Inflammatory macrophage treated with lipopolysaccharide for 1 hour (primary cell): ENCODE measurements around the gene INPP5A.

Experiments used
- DNase-seq, 2 donors: peaks; one replicate each; pipeline ENCODE4 v3.0.0-alpha.2; 2020 to 2022

Gene INPP5A

DNA sequence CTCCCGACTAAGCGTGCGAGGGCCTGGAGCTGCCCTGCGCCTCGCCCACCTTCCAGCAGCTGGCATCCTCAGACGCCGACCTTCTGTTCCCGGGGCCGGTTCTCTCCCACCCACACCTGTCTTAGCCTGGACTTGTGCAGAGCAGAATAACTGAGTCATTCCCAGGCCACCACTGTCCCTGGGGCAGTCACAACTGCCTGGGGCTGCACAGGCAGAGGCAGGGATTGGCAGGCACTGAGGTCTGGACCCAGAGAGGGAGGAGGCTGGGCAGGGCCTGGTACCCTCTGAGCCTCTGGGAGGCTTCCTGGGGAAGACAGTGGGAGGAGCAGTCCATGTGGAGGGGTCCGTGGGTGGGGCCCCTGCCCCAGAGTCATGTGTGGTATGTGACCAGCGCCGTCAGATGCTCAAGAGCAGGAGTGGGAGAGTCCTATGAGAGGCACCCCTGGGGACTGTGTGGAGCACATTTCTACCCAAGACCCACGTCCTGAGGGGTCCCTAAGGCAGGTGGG, 174.1 kb downstream of the INPP5A start:
- DNase-seq = no peak

DNA sequence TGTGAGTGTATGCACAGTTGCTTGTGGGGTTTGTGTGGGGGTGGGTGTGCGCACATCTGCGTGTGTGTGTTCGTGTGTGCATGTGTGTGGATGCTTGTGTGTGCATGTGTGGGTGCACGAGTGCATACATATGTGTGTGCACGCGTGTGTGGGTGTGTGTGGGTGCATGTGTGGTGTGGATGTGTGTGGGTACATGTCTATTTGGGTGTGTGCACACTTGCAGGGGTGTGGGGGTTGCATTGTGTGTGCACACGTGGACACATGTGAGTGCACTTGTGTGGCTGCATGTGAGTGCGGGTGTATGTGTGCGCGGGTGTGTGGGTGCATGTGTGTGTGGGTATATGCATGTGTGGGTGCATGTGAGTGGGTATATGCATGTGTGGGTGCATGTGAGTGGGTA, 174.7 kb downstream of the INPP5A start:
- DNase-seq = no peak

DNA sequence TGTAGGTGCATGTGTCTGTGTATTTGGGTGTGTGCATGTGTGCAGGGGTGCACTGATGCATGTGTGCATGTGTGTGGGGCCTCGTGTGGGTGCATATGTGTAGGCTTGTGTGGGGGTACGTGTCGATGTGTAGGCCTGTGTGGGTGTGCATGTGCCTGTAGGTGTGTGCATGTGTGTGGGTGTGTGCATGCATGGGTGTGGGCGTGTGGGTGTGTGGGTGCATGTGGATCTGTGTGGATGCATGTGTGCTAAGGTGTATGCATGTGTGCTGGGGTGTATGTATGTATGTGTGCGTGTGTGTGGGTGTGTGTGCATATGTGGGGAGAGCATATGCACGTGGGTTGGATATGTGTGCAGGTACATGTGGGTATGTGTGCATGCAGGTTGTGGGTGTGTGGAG, 175.2 kb downstream of the INPP5A start:
- DNase-seq = no peak

DNA sequence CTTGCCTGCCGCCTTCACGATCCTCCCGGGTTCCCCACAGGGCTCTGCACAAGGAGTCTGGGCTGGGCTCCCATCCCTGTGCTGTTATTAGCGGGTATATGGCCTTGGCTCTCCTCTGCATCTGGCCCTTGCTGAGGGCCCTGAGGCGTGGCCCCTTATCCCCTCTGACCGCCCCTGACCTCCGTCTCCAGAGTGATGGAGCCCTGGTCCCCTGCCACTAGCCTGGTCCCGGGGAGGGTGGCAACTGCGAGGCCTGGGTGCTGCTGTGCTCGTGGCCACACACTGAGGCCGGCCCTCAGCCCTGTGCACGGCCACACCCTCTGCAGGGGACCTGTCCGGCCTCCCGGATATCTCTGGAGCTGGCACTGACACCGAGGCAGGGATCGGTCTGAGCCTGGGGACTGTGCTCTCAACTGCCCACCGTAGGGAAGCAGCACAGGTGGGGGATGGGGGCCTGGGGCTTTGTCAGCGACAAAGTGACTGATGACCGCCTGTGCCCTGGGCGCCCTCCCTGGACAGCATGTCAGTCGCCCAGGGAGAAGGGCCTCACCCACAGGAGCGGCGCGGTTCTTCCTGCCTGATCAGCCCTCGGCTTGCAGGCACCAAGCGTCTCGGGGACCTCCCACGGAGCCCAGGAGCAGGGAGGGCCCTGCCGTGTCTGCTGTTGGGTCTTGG, 176.0 kb downstream of the INPP5A start:
- no peak for DNase-seq

DNA sequence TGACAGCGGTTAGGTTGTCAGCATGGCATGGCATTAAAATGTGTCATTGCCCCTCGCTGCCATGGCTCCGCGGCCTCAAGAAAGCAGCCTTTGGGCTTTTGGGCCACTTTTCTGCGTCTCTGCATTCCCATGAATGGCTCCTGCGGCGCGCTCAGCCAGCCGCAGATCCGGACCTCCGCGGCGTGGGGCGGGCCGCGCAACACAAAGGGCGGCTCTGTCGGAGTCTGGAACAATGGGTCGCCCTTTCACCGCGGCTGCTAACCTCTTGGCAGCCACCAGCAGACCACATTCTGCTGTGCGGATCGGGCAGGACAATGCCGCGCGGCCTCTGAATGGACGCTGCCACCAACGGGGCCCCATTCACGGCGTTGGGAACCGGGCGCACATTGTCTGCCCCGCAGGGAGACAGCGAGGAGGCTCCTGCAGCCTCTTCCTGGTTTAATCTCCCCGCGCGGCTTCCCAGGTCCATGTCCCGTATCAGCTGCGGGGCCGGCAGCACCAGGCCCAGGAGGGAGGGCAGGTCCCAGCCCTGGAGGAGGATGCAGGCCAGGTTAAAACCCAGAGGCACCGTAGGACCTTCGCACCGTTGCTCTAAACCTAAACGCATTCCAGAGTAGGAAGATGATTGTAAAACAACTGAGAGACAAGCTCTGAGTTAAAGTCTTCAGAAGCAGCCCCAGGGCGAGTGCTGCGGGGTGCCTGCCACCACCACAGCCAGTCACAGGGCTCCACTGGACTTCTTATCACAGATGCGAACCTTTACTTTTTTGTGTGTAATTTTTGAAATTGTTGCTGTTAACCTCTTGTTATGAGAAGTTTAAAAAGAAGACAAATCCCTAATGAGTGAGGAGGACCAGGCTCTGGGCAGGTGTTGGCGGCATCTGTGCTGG, 176.8 kb downstream of the INPP5A start:
- DNase-seq = no peak

DNA sequence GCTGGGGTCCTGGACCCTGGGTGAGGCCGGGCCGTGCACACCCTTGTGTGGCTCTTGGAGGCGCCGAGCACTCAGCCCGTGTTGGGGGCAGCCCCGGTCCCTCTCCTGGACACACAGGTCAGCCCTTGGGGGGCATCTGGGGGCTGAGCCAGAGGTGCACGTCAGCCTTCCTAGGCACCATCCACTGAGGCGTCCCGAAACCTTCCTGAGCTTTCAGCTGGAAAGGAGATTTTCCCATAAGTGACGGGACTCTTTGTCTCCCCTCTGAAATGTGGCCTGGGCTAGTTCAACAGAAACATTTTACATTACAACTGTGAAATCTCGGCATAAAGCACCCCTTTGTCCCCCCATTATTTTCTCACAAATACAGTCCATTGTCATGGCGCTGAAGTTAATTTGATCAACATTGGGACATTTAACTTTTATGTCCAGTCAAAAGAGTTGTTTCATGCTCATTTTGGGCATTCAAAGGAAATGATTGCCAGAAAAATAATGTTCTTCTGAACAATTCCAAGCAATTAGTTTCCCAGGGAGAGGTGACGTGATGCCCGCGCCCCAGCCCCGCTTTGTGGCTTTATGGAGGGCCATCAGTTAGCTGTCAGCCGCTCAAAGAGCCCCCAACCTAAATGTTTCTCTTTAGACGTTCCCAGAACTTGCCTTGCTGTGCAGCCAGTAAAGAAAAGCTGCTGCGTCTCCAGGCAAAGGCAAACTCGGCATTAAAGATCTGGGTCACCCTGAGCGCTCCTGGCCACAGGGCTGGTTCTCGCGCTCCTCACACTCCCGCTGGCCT, 177.6 kb downstream of the INPP5A start:
- DNase-seq = no peak

DNA sequence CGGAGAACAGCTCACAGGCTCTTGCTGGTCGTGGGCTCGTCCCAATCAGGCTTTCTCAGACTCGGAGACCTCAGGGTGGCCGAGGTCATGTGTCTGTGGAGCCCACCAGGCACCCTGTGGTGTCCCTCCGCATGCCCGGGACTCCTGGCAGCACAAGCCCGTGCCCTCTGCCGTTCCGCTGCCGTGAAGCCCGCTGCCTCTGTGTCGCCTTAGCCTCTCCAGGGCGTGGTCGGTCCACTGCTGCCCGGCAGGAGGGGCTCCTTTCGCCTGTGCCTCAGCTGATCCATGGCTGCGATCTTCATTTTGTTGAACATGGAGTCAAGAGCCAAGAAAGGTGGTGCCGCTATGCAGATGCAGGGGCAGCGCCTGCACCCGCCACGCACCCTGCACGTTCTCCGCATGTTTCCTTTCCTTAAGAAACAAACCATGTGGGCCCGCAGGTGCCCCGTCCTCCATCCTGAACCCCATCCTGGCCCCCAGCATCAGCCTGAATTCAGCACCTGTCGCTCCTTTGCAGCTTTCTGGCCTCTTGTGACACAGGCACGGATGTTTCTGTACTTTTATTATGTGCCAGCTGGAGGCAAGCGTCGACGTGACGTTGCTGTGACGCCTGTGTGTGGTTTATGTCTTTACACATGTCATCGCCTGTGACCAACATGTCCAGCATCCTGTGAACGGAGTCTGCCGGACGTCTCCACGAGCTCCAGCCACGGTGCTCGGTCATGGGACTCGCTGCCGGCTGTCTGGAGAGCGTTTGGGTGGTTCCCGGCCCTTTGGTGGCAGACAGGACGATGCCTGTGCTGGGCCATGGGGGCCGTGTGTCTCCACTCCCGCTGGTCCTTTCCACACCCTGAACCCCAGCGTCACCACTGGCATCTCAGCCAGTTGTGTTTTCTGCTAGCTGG, 178.4 kb downstream of the INPP5A start:
- DNase-seq = no peak

DNA sequence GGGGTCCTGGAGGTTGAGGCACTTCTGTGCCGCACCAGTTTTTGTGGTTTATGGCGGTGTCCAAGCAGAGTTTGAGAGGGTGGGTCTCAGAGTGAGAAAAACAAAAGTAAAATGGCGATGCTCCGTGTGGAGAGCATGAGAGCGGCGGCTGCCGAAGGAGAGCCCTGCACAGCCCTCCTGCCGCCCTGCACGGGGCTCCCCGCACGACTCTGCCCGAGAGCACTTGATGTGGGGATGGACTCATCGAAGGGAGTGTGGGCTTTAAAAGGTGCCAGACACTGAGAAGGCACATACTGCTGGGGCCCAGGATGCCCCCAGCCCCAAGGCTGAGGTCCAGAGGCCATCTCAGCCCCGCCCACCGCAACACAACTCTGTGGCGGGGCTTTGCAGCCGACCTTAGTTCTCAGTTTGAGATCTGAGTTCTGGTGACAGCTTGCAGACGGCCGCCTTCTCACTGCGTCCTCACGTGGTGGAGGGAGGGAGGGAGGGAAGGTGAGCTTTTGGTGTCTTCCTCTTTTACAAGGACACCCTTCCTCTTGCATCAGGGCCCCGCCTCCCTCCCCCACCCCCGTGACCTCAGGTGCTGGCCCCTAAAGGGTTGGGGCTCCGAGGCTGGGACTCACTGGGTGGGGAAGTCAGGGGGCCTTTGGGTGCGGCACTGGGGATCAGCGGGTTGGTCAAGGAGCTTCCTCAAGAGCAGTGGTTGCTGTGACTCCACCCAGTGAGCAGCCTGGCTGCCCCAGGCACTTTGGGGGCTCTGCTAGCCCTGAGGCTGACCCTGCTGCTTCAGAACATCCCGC, 179.3 kb downstream of the INPP5A start:
- no peak for DNase-seq

DNA sequence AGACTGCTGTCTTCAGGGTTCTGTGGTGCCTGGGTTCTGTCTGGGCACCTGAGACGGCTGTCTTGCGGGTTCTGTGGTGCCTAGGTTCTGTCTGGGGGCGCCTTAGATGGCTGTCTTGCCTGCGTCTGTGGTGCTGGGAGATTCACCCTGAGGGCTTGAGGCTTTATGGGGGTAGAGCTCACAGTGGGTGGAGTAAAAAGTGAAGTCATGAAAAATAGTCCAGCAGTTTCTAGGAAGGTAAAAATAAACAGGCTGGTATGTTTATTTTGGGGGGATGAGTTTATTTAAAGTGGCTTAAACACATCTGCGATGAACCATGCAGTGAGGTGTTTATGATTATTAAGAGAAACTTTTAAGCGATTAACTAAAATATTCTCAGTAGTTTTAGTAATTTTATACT, 184.1 kb downstream of the INPP5A start:
- no peak for DNase-seq

DNA sequence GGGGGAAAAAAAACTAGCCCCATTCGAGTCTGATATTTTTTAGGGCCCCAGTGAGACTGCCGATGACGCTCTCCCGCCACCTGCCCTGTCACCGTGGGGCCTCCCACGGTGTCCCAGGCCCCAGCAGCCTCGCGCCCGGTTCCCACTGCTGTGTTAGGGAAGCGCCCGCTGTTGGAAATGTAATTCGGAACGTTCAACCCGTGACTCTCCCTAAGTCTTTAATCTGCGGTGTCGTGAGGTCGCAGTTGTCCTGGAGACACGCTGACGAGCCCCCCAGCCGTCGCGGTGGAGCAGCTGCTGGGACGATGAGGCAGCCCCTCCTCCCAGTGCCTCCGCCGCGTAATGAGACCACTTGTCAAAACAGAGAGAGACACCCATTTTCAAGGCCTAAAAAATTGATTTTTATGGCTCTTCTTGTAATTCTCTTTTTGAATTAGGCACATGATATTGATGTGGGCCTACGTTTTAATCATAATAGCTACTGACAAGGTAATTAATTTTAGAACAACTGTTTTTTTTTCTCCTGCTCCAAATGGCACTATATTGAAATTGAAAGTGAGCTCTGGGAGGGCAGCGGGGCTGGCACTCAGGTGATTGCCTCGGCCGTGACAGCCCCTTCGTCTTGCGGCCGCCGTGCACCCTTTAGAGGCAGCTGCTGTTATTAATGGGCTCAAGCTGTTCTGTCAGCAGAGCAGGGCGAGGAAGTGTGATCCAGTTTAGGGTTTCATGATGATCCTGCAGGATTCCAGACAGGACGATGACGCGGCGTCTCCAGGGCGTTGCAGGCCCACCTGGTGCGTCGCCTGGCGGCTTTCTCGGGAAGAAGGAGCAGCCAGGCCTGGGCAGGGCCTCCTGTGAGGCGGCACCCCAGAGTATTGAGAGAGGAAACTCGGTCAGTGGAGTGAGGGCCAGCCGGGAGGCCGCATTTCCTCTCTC, 185.1 kb downstream of the INPP5A start:
- no peak for DNase-seq

DNA sequence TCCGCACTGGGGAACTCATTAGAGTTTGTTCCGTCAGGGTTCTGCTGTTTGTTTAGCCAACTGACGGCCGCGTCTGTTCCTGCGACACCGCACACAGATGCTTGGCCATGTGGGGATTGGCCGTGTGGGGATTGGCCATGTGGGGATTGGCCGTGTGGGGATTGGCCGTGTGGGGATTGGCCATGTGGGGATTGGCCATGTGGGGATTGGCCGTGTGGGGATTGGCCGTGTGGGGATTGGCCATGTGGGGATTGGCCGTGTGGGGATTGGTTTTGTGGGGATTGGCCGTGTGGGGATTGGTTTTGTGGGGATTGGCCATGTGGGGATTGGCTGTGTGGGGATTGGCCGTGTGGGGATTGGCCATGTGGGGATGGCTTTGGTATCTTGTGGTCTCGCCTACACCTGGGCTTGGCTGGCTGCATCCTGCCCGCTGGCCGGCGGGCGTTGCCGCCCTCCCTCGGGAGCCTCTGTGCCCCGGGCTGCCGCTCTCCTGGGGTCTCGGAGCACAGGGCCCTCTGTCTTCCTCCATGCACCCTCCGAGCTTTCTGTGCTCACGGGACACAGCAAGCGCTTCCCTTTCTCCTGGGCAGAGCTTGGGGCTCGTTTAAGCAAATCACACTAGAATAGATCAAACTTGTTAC, 185.9 kb downstream of the INPP5A start:
- no peak for DNase-seq

DNA sequence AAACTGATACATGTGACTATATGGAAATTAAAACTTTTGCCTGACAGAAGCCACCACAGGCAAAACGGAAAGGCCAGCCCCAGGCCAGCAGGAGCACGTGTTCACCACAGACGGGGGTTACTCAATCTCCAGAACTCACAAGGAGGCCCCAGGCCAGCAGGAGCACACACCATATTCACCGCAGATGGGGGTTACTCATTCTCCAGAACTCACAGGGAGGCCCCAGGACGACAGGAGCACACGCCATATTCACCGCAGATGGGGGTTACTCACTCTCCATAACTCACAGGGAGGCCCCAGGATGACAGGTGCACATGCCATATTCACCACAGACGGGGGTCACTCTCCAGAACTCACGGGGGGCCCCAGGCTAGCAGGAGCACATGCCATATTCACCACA, 186.9 kb downstream of the INPP5A start:
- DNase-seq = no peak

DNA sequence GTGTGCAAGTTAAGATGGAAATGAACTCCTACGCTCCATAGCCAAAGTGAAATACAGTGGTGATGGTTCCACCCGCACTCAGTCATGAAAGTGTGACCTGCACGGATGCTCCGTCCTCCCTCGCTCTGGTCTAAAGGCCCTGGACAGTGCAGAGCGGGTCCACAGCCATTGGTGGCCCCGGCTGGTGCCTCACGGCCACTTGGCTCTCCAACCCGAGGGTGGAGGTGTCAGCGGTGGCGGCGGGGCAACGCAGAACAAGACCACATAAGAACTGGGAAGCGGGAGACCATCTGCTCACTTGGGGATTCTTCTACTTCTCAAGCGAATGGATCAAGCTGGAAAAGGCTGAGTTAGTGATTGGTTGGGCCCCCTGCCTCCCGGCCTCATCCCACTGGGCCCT, 187.6 kb downstream of the INPP5A start:
- DNase-seq = no peak

DNA sequence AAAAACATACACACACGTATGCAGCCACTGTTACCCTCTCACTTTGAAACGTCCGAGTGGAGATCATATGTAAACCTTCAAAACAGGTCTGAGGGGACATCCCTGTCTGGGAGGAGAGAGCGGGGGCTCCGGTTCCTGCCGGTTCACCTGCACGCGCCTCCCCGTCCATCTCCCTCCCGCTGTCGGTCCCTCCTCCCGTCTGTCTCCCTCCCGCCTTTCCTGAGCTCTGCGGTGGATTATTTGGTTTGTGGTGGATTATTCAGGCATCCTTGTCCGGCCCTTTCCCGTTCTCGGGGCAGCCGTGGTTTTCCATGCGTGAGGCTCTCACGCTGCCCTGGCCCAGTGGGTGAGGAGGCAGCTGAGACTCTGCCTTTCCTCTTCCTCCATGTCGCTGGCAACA, 188.6 kb downstream of the INPP5A start:
- DNase-seq = no peak

DNA sequence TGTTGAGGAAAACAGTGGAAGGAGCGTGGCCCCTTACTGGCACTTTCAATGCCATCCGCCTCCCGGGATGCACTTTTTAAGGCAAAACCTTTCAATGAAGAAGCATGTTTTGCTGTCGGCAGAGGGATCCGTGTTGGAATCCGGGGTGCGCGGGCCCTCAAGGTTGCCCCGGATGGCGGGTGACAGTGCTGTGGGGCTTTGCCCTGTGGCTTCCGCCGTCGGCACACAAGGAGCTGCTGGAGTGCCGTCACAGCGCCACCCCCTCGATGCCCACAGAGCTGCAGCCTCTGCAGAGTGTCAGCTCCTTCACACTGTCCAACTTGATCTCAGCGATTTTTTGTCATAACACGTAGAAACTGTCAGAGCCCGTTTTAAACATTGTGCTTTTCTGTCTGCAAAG, 189.4 kb downstream of the INPP5A start:
- no peak for DNase-seq

DNA sequence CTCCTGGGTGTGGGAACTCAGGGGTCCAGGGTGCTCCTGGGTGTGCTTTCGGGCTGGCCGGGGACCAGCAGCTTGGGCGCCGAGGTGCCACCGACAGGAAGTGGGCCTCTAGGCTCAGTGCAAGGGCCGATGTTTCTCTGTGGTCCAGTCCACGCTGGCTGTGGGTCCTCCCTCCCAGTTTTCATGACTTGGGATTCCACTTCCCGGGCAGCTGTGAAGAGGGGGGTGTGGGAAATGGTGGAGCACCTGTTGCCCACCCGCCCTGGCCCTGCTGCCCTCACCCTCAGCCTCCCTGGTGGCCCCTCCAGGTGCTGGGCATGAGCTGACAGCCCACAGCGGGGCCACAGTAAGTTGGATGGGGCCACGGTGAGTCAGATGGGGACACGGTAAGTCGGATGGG, 189.8 kb downstream of the INPP5A start:
- no peak for DNase-seq

DNA sequence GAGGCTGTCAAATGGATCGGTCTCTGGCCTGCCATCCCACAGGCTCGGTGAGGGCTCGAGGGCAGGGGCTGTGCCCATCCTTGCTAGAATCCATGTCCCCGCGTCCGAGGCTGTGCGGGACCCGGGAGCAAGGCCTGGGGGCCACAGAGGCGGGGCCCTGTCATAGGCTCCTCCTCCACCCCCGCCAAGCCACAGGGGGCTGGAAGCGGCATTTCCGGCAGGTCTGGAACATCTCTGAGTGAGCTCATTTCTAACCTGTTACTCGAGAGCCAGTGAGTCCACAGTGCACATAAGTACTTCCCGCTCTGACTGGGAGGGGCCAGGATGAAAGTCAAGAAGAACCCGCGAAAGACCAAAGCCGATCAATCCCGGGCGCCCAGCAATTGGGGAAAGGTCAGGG, 190.7 kb downstream of the INPP5A start:
- DNase-seq = no peak

DNA sequence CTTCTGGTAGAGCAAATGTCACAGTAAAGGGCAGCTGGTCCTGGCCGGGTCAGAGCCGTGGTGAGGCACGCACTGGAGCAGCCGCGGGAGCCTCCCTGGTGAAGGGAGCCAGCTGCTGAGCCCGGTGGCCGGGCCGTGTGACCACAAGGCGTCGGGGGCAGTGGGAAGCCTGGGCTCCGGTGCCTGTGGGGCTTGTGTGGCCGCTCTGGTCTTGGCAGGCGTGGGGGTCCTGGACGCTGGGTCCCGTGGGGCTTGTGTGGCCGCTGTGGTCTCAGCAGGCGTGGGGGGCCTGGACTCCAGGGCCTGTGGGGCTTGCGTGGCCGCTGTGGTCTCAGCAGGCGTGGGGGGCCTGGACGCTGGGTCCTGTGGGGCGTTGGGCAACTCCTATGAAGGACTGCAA, 191.2 kb downstream of the INPP5A start:
- no peak for DNase-seq

DNA sequence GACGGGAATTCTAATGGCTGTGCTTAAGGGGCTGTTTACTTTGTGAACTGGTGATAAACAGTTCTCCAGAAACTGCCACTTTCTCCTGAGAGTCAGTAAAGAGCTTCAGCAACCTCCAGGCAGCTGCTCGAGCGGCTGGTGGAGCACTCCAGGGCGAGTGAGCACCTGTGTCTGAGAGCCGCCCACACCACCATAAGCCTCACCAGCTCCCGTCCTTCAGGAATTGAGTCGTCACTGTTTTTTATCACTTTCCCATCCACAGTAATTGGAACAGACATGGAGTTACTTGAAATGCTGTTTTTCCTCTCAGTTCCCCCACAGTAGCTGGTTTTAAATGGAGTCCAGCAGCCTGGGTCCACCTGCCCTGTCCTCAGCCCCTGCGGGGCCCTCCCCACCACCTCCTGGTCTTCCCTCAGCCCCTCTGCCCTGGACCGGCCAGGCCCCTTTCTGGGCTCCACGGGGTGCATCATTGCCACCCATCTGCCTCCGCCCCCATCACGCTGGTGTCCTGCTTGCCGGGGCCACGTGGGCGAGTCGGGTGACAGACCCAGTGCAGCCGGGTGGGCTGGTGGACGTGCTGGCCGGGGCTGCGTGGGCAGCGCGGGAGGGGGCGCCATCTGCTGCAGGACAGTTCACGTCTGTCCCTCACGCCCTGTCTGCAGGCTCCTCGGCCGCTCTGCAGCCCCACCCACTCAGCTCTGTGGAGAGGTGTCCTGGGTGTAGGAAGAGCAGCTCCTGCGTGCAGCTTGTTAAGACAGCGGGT, 192.4 kb downstream of the INPP5A start:
- DNase-seq = no peak
